Stimulated activated CD4-positive, alpha-beta T cell treated with anti-CD3 and anti-CD28 coated beads, TNF-alpha, amount 100 ng/mL, for 24 hours (primary cell): ENCODE results near the gene TXNDC5.

ENCODE experiments used
- DNase-seq, 3 experiments: peaks; one replicate each; pipeline ENCODE4 v3.0.0-alpha.2; 2020; ENCODE audit warnings: low read depth in 3 of 3

The TXNDC5 gene

GRCh38 chr6:7859591-7859990, 51.0 kb downstream of the TXNDC5 start:
- no peak for DNase-seq

- DNase-seq: no peak
Measured at GRCh38 chr6:7851780-7852179, 58.8 kb downstream of the TXNDC5 start.

GRCh38 chr6:7848229-7848628, 62.4 kb downstream of the TXNDC5 start:
- no peak for DNase-seq

GRCh38 chr6:7846966-7847818, 63.4 kb downstream of the TXNDC5 start:
- no peak for DNase-seq

- no peak for DNase-seq
Measured at GRCh38 chr6:7841781-7842468, 68.7 kb downstream of the TXNDC5 start.

GRCh38 chr6:7836371-7837026, 74.1 kb downstream of the TXNDC5 start:
- no peak for DNase-seq

GRCh38 chr6:7833751-7834070, 76.9 kb downstream of the TXNDC5 start:
- DNase-seq: no peak

GRCh38 chr6:7832904-7833750, 77.5 kb downstream of the TXNDC5 start:
- DNase-seq: no peak
